Measurements from ENCODE around the gene FBLN2. TPM values are rescaled to one million over a fixed set of nuclear protein-coding genes. Genes with fewer than 3 reads are reported as not detected.

Gene FBLN2
- total RNA-seq, 4 donors from 2014 or later: 6.3 to 122 (median 25.7) TPM

GRCh38 chr3:13596426-13597205, 47.7 kb downstream of the FBLN2 start:
- DNase-seq: no peak
- WGBS, 2 donors: 88 to 92% methylated on average over 3 of the region's 3 CpGs
- Histone ChIP-seq H3K4me1 (peaks cover 0 to 57% (median 8%) of the 10 kb centered on the region in 3 donors), H3K36me3 (no peaks in the 10 kb centered on the region), H3K9me3 (no peaks in the 10 kb centered on the region), H3K27me3 (peaks cover 0 to 6% (median 0%) of the 10 kb centered on the region in 4 donors), H3K27ac (no peak overlapping the region), H3K4me3 (no peak overlapping the region)
- TF ChIP-seq POLR2A (IDR thresholded peaks at IDR 0.05): no peak
- no peak for TF ChIP-seq CTCF (IDR thresholded peaks at IDR 0.05)
- intact Hi-C loops (cut with DNase I): no loop called here

GRCh38 chr3:13597661-13598060, 48.7 kb downstream of the FBLN2 start:
- WGBS, 2 donors: 83 to 95% methylated on average over 1 to 3 of the region's 8 CpGs
- no peaks in the 10 kb centered on the region for H3K9me3 ChIP-seq
- peaks cover 0 to 6% (median 0%) of the 10 kb centered on the region in 4 donors for H3K27me3 ChIP-seq
- intact Hi-C loops (cut with DNase I): no loop called here
- no peaks in the 10 kb centered on the region for H3K36me3 ChIP-seq
- no peak overlapping the region for H3K27ac ChIP-seq
- no peak for DNase-seq
- H3K4me3 ChIP-seq: no peak overlapping the region
- TF ChIP-seq POLR2A (IDR thresholded peaks at IDR 0.05) (no peak), CTCF (IDR thresholded peaks at IDR 0.05) (no peak)
- peaks cover 0 to 53% (median 8%) of the 10 kb centered on the region in 3 donors for H3K4me1 ChIP-seq

GRCh38 chr3:13598201-13598600, 49.3 kb downstream of the FBLN2 start:
- 35 to 76% methylated on average over 4 of the region's 5 CpGs for WGBS, 2 donors
- TF ChIP-seq POLR2A (IDR thresholded peaks at IDR 0.05) (no peak), CTCF (IDR thresholded peaks at IDR 0.05) (no peak)
- peaks cover 0 to 48% (median 8%) of the 10 kb centered on the region in 3 donors for H3K4me1 ChIP-seq

GRCh38 chr3:13598926-13599886, 50.3 kb downstream of the FBLN2 start:
- no peak overlapping the region for H3K4me3 ChIP-seq
- peaks cover 0 to 38% (median 8%) of the 10 kb centered on the region in 3 donors for H3K4me1 ChIP-seq
- DNase-seq: no peak
- peaks cover 0 to 6% (median 0%) of the 10 kb centered on the region in 4 donors for H3K27me3 ChIP-seq
- 59 to 68% methylated on average over 10 of the region's 10 CpGs for WGBS, 2 donors
- H3K9me3 ChIP-seq: no peaks in the 10 kb centered on the region
- no peak overlapping the region for H3K27ac ChIP-seq
- intact Hi-C loops (cut with DNase I): no loop called here
- TF ChIP-seq CTCF (IDR thresholded peaks at IDR 0.05) (no peak), POLR2A (IDR thresholded peaks at IDR 0.05) (no peak)
- no peaks in the 10 kb centered on the region for H3K36me3 ChIP-seq

More at GRCh38 chr3:13598201-13598600, 49.3 kb downstream of the FBLN2 start:
- peaks cover 0 to 6% (median 0%) of the 10 kb centered on the region in 4 donors for H3K27me3 ChIP-seq
- H3K9me3 ChIP-seq: no peaks in the 10 kb centered on the region
- H3K4me3 ChIP-seq: no peak overlapping the region
- intact Hi-C loops (cut with DNase I): no loop called here
- H3K36me3 ChIP-seq: no peaks in the 10 kb centered on the region
- DNase-seq: no peak
- H3K27ac ChIP-seq: no peak overlapping the region
